PFSK-1 (cell line): Measurements from ENCODE around the gene ARHGEF3.

Source experiments
- FOXP2 ChIP-seq: optimal IDR thresholded peaks from 2 replicates; pipeline ENCODE3; 2011; ENCODE audit warnings: borderline replicate concordance, control low read depth, inconsistent platforms; ENCODE audit not compliant: insufficient read depth; ENCODE audit errors: extremely low read length, extremely low read depth
- POLR2AphosphoS5 ChIP-seq: IDR thresholded peaks from 2 replicates; pipeline ENCODE4 v1.6.1; 2012; ENCODE audit warnings: low read depth, mild to moderate bottlenecking, control low read depth, low read length, moderate library complexity
- REST ChIP-seq, 2 experiments: IDR thresholded peaks; 2 replicates each; pipeline versions ENCODE4 v1.6.1 to v1.8.0; 2011 to 2012; ENCODE audit warnings: low read depth in 2 of 2, low read length in 2 of 2, control low read depth in 1 of 2, inconsistent platforms in 1 of 2, mild to moderate bottlenecking in 1 of 2, moderate library complexity in 1 of 2; ENCODE audit not compliant: insufficient read depth in 1 of 2
- SIN3A ChIP-seq: IDR thresholded peaks from 2 replicates; pipeline ENCODE4 v1.6.1; 2012; ENCODE audit warnings: mild to moderate bottlenecking, low read length, moderate library complexity, borderline replicate concordance; ENCODE audit not compliant: insufficient read depth
- TAF1 ChIP-seq: IDR thresholded peaks from 2 replicates; pipeline ENCODE4 v1.6.1; 2012; ENCODE audit warnings: low read length, control low read depth, borderline replicate concordance; ENCODE audit not compliant: insufficient read depth

GRCh38 chr3:56775838-56776555 lies 25.8 kb downstream of the ARHGEF3 start:
- no peak for TF ChIP-seq REST (IDR thresholded peaks at IDR 0.05; ENCODE audit: insufficient read depth in 1 of 2, low read depth in 2 of 2, low read length in 2 of 2)
- TF ChIP-seq SIN3A, result no peak
- TF ChIP-seq TAF1, result no peak
- no peak for TF ChIP-seq POLR2AphosphoS5
- TF ChIP-seq FOXP2, result no peak
